K562 (cell line): ENCODE results near the gene THAP8. TPM values are rescaled to one million over a fixed set of nuclear protein-coding genes. Genes with fewer than 3 reads are reported as not detected.

Experiments
- ATAC-seq: fragments of 200-7000 bp; cut with Tn5 transposase; 3 replicates; pipeline ENCODE4 v1.9.1; 2020; ENCODE audit warnings: moderate library complexity
- BruUV-seq: library from RNA; stranded (reverse); fragments of 400-500 nt; replicated peaks from 2 replicates; lab custom pipeline; 2021; lab: Mats Ljungman, UMichigan
- CTCF ChIA-PET: fragments of 300-600 bp; formaldehyde crosslinking; extraction: SDS; loops from one replicate; lab custom pipeline; 2021; ENCODE audit warnings: low intra/inter-chr PET ratio; lab: Yijun Ruan, JAX
- POLR2A ChIA-PET: fragments of 300-600, 350-650 bp; sonication (Branson Sonifier 250); formaldehyde crosslinking; extraction: SDS; loops from one replicate; lab custom pipeline; 2021; ENCODE audit warnings: antibody characterized with exemption, inconsistent platforms; lab: Yijun Ruan, JAX
- DNase-seq, 4 experiments: peaks; one replicate each; pipeline versions ENCODE4 v3.0.0 to v3.0.0-alpha.2; 2011 to 2018; ENCODE audit warnings: low spot score in 3 of 4, mixed read lengths in 3 of 4; ENCODE audit errors: extremely low read depth in 1 of 4
- FAIRE-seq: peaks from 2 replicates; lab custom pipeline; 2011; peaks lifted over from hg19 to GRCh38; lab: Jason Lieb, UNC
- H2AFZ ChIP-seq: 2 replicates; pipeline ENCODE4 v1.6.0; 2011; ENCODE audit warnings: low read depth, low read length, control low read depth, inconsistent platforms
- H3K27ac ChIP-seq: fragments of 200-600 bp; 3 replicates; pipeline ENCODE4 v1.8.0; 2011; ENCODE audit warnings: low read depth, mild to moderate bottlenecking, control low read depth, inconsistent platforms, low read length, moderate library complexity, mixed read lengths; ENCODE audit errors: extremely low read depth
- H3K27me3 ChIP-seq, 2 experiments: fragments of 300-600 bp in 1 of 2; 2 replicates in 1 of 2; 3 replicates in 1 of 2; pipeline versions ENCODE4 v1.6.0 to v1.8.0; 2011; ENCODE audit warnings: inconsistent platforms in 2 of 2, low read length in 2 of 2, mild to moderate bottlenecking in 1 of 2, mixed read lengths in 1 of 2, moderate library complexity in 1 of 2; ENCODE audit not compliant: control insufficient read depth in 2 of 2, insufficient read depth in 2 of 2
- H3K36me3 ChIP-seq: fragments of 300-600 bp; 3 replicates; pipeline ENCODE4 v1.8.0; 2011; ENCODE audit warnings: mild to moderate bottlenecking, low read length, inconsistent platforms; ENCODE audit not compliant: control insufficient read depth, insufficient read depth
- H3K4me1 ChIP-seq, 2 experiments: fragments of 200-600 bp in 1 of 2; replicated peaks in 1 of 2; 2 replicates in 1 of 2; 3 replicates in 1 of 2; pipeline versions ENCODE4 v1.5.1 to v1.8.0; 2011; ENCODE audit warnings: inconsistent platforms in 2 of 2, low read length in 2 of 2, mild to moderate bottlenecking in 1 of 2, mixed read lengths in 1 of 2, moderate library complexity in 1 of 2; ENCODE audit not compliant: control insufficient read depth in 2 of 2, insufficient read depth in 2 of 2
- H3K4me2 ChIP-seq: 2 replicates; pipeline ENCODE4 v1.6.1; 2011; ENCODE audit warnings: low read length, control low read depth, inconsistent platforms, mixed read lengths; ENCODE audit not compliant: insufficient read depth
- H3K4me3 ChIP-seq: fragments of 200-600 bp; sonication (generic), shearing (Covaris generic); 2 replicates; pipeline ENCODE4 v1.5.1; 2016; ENCODE audit warnings: control low read depth, inconsistent platforms
- H3K79me2 ChIP-seq: fragments of 200-600 bp; 3 replicates; pipeline ENCODE4 v1.8.0; 2011; ENCODE audit warnings: low read length, inconsistent platforms; ENCODE audit not compliant: control insufficient read depth, insufficient read depth
- H3K9ac ChIP-seq, 2 experiments: 2 replicates each; pipeline versions ENCODE4 v1.6.0 to v1.6.1; 2011; ENCODE audit warnings: low read depth in 2 of 2, low read length in 2 of 2, control low read depth in 1 of 2, inconsistent platforms in 1 of 2, mild to moderate bottlenecking in 1 of 2, mixed read lengths in 1 of 2; ENCODE audit not compliant: insufficient read depth in 1 of 2
- H3K9me1 ChIP-seq: one replicate; pipeline ENCODE4 v1.6.0; 2011; ENCODE audit warnings: inconsistent platforms, mild to moderate bottlenecking, low read length, moderate library complexity; ENCODE audit not compliant: control insufficient read depth, insufficient read depth
- H3K9me3 ChIP-seq: replicated peaks from 2 replicates; pipeline ENCODE4 v1.5.1; 2011; ENCODE audit warnings: low read depth, low read length, inconsistent platforms; ENCODE audit not compliant: control insufficient read depth, insufficient read depth
- H4K20me1 ChIP-seq: replicated peaks from 2 replicates; pipeline ENCODE4 v1.6.1; 2011; ENCODE audit warnings: low read length, inconsistent platforms, mixed read lengths; ENCODE audit not compliant: control insufficient read depth, insufficient read depth
- CREB3 ChIP-seq: fragments of 450-650 bp; conservative IDR thresholded peaks from 2 replicates; pipeline ENCODE4 v1.6.1; 2016; ENCODE audit warnings: missing genetic modification characterization, low read depth, mild to moderate bottlenecking, missing compliant biosample characterization, moderate library complexity
- IRF2 ChIP-seq: sonication (generic); formaldehyde crosslinking; IDR thresholded peaks from 2 replicates; pipeline ENCODE4 v1.8.1; 2022; ENCODE audit warnings: mild to moderate bottlenecking, missing genetic modification reagents
- POLR2A ChIP-seq: fragments of 450-650 bp; conservative IDR thresholded peaks from 2 replicates; pipeline ENCODE4 v1.6.1; 2016
- SMC3 ChIP-seq: conservative IDR thresholded peaks from 2 replicates; pipeline ENCODE4 v1.6.1; 2011; ENCODE audit warnings: low read depth, low read length, improper control_type of control experiment; ENCODE audit not compliant: insufficient read depth
- ZBTB5 ChIP-seq: fragments of 450-650 bp; IDR thresholded peaks from 2 replicates; pipeline ENCODE4 v1.6.1; 2017; ENCODE audit warnings: antibody characterized with exemption
- ZNF75A ChIP-seq: fragments of 450-650 bp; formaldehyde crosslinking; IDR thresholded peaks from 2 replicates; pipeline ENCODE4 v1.4.0; 2020; ENCODE audit warnings: mild to moderate bottlenecking
- ZNF79 ChIP-seq: fragments of 250-450 bp; sonication (Bioruptor Pico); IDR thresholded peaks from 2 replicates; pipeline ENCODE4 v1.4.0; 2020; ENCODE audit warnings: low read depth, mild to moderate bottlenecking, moderate library complexity
- WGBS: fragments of 100-300 bp; shearing (Covaris generic); methylation state at CpG from one replicate; pipeline ENCODE4 v1.1.6; 2016; ENCODE audit warnings: low coverage, mixed read lengths; ENCODE audit not compliant: insufficient coverage; ENCODE audit errors: missing lambda C conversion rate; 5-methylcytosine and 5-hydroxymethylcytosine counted together
- in situ Hi-C: fragments of 300-500 bp; cut with MboI; formaldehyde crosslinking; loops from 4 replicates; pipeline ENCODE4 v1.15.0; 2018; ENCODE audit warnings: inconsistent platforms, mixed read lengths
- intact Hi-C: fragments of 100-400 bp; cut with micrococcal nuclease; formaldehyde crosslinking; loops from 2 replicates; pipeline ENCODE4 v1.14.2; 2022
- polyA plus RNA-seq, 8 experiments: library from polyadenylated mRNA; depleted of rRNA in 4 of 8; stranded (reverse) in 5 of 8; unstranded in 3 of 8; fragments of >200 nt; fragmentation: Nextera tagmentation in 2 of 8; fragmentation: Illumina TruSeq in 1 of 8; extraction: Ambion mirVana in 2 of 8; extraction: Trizol in 1 of 8; gene quantifications; 2 replicates each; pipeline versions ENCODE4 v1.2.1 to v1.2.3, GENCODE V29; 2011 to 2014; ENCODE audit warnings: inconsistent platforms in 1 of 8, missing spikeins in 1 of 8
- total RNA-seq, 7 experiments: library from RNA; depleted of rRNA in 6 of 7; stranded (reverse); fragments of >200 nt in 6 of 7; fragmentation: Illumina TruSeq in 2 of 7; extraction: Trizol in 2 of 7; gene quantifications; 2 replicates each; pipeline versions ENCODE4 v1.2.1 to v1.2.3, GENCODE V29; 2011 to 2021; ENCODE audit warnings: low replicate concordance in 1 of 7

Gene THAP8
- total and polyA plus RNA-seq, 9 of the 15 experiments (the other 6 are each of a cell fraction or from before 2014, with no cell fraction given): 0.11 to 2.0 (median 0.94) TPM

GRCh38 chr19:36064826-36065225 is 10.7 kb upstream of the THAP8 start:
- in situ Hi-C loops: loop anchor here (5.0 kb wide), 1 partner anchor 107 kb away; no protein-coding TSS in a partner anchor
- no peaks in the 10 kb centered on the region for H3K79me2 ChIP-seq
- H2AFZ ChIP-seq: no peak overlapping the region
- H3K9me3 ChIP-seq: no peaks in the 10 kb centered on the region
- no peak overlapping the region for H3K9ac ChIP-seq
- FAIRE-seq (no peak), ATAC-seq (no peak), DNase-seq (no peak)
- peaks cover 5% of the 10 kb centered on the region; the same call in 1 of the 2 replicates for H4K20me1 ChIP-seq
- TF ChIP-seq CREB3 (tag) (no peak), ZBTB5 (no peak), ZNF79 (CRISPR knock-in tag) (no peak), ZNF75A (no peak), IRF2 (CRISPR knock-in tag) (no peak), SMC3 (no peak), POLR2A (no peak)
- BruUV-seq: no TSS peak
- peaks cover 0 to 8% of the 10 kb centered on the region in 2 experiments; a peak in 2 of 5 replicates for H3K4me1 ChIP-seq
- ChIA-PET CTCF (no interaction called here), POLR2A (no interaction called here)
- no peak overlapping the region for H3K4me2 ChIP-seq
- H3K4me3 ChIP-seq: no peak overlapping the region
- WGBS: 89% methylated on average over 8 of the region's 8 CpGs
- H3K27me3 ChIP-seq: no peaks in the 10 kb centered on the region; a peak in 1 of 5 replicates
- intact Hi-C loops: loop anchor here (5.0 kb wide), 2 partner anchors 47 to 107 kb away; partner anchors contain the start of genes OVOL3 and POLR2I
- no peak overlapping the region for H3K27ac ChIP-seq
- H3K36me3 ChIP-seq: peaks cover 75% of the 10 kb centered on the region
- no peaks in the 10 kb centered on the region for H3K9me1 ChIP-seq
